Neutrophil (primary cell): ENCODE measurements around the gene RANBP3L.

Source experiments
- H3K27ac ChIP-seq: fragments of 200-600 bp; sonication (generic); 2 replicates; pipeline ENCODE4 v1.5.1; 2016; ENCODE audit warnings: mild to moderate bottlenecking, moderate library complexity
- H3K27me3 ChIP-seq: fragments of 200-600 bp; sonication (generic); 2 replicates; pipeline ENCODE4 v1.6.0; 2016; ENCODE audit warnings: mild to moderate bottlenecking
- H3K36me3 ChIP-seq: fragments of 200-600 bp; sonication (generic); 2 replicates; pipeline ENCODE4 v1.5.1; 2017
- H3K4me1 ChIP-seq, 2 experiments: fragments of 200-600 bp in 1 of 2; sonication (generic) in 1 of 2; 1 replicate in 1 of 2; 2 replicates in 1 of 2; pipeline versions ENCODE4 v1.5.1 to v1.6.1; 2013 to 2016; ENCODE audit warnings: low read depth in 1 of 2, low read length in 1 of 2, mild to moderate bottlenecking in 1 of 2, moderate library complexity in 1 of 2; ENCODE audit not compliant: control insufficient read depth in 1 of 2, insufficient read depth in 1 of 2
- H3K4me3 ChIP-seq, 2 experiments: fragments of 200-600 bp in 1 of 2; sonication (generic) in 1 of 2; 1 replicate in 1 of 2; 2 replicates in 1 of 2; pipeline ENCODE4 v1.5.1; 2013 to 2016; ENCODE audit warnings: low read depth in 1 of 2, low read length in 1 of 2, mild to moderate bottlenecking in 1 of 2, moderate library complexity in 1 of 2
- H3K9me3 ChIP-seq: fragments of 200-600 bp; sonication (generic); 2 replicates; pipeline ENCODE4 v1.5.1; 2016
- CTCF ChIP-seq: fragments of 200-600 bp; sonication (generic); IDR thresholded peaks from 2 replicates; pipeline ENCODE4 v1.5.1; 2016; ENCODE audit warnings: antibody characterized with exemption

The RANBP3L gene

DNA sequence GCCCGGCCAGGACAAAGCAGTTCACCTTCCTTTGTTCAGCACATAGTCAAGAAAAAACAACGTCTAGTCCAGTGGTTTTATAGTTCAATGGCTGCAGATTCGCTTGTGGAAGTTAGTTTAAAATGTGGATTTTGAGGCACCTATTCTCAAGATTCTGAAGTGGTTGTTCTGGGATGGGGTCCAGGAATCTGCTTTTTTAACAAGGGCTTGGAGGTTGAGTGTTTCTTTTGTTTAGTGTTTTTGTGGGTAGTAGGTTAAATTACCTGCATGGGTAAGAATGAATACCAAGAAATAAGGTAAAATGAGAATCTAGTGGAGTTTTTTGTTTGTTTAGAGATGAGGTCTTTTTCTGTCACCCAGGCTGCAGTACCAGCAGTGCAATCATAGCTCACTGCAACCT lies 31.5 kb downstream of the RANBP3L start:
- Histone ChIP-seq H3K9me3 (no peaks in the 10 kb centered on the region), H3K36me3 (no peaks in the 10 kb centered on the region), H3K4me3 (no peak overlapping the region), H3K27ac (no peak overlapping the region), H3K4me1 (peaks cover 0 to 9% of the 10 kb centered on the region in 2 experiments), H3K27me3 (no peaks in the 10 kb centered on the region)
- no peak for TF ChIP-seq CTCF

DNA sequence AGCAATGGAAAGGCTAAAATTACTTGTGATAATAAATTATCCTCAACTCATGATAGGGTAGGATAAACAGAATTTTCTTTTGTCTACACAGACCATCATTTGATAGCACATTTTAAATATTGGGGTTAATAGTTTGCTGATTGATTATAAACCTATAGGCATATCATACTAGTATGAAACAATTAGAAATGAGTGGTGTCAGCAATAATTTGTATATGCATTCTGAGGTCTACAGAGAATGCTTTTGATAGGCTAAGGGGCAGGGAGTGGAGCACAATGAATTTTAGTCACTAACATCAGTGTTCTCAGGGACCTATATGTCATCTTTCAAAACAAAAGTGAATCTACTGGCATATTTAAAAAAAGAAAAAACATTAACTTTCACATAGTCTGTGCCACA lies 32.2 kb downstream of the RANBP3L start:
- Histone ChIP-seq H3K9me3 (no peaks in the 10 kb centered on the region), H3K4me1 (peaks cover 0 to 9% of the 10 kb centered on the region in 2 experiments), H3K36me3 (no peaks in the 10 kb centered on the region), H3K27ac (no peak overlapping the region), H3K4me3 (no peak overlapping the region), H3K27me3 (no peaks in the 10 kb centered on the region)
- no peak for TF ChIP-seq CTCF

DNA sequence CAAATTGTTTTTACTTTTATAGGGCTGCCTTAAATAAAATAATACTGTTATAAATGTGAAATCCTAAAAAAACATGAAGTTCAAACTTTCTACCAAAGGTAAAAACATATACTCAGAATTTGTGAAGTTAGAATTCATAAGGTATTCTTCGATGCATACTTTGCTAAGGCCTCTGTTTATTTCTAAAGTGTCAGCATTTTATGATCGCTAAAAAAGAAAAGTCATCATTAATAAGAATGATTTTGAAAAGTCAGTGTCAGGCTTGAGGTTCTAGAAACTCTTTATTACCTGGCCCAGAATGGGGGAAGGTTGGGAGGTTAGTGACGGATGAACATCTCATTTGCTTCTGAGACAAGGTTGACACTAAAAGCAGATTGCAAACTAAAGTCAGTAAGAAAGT lies 33.8 kb downstream of the RANBP3L start:
- Histone ChIP-seq H3K27ac (no peak overlapping the region), H3K9me3 (no peaks in the 10 kb centered on the region), H3K4me3 (no peak overlapping the region), H3K36me3 (no peaks in the 10 kb centered on the region), H3K4me1 (no peaks in the 10 kb centered on the region), H3K27me3 (no peaks in the 10 kb centered on the region)
- no peak for TF ChIP-seq CTCF

DNA sequence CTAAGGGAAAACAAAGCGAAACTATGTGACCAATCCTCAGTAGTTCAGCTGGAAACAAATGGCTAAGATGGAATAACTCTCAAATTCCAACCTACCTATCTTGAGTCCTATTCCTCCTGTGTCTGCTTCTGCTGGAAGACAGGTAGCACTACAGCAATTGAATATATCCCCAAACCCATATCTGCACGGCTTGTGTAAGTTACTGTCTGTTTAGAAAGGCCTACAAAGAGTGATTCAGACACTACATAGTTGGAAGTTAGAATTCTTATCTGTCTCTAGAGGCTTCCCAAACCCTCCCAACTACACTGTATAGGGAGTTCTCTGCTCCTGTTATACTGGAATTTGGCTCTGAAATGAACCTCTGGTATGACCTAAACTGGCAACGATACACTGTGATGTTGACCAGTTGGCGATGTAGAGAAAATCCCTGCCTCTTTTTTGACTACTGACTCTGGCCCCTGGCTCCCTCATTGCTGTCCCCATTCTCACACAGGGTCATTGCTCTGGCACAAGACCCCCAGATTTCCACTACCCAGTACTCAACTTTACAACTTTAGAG lies 37.4 kb downstream of the RANBP3L start:
- H3K9me3 ChIP-seq: no peaks in the 10 kb centered on the region
- no peak overlapping the region for H3K27ac ChIP-seq
- H3K4me3 ChIP-seq: no peak overlapping the region
- no peaks in the 10 kb centered on the region for H3K4me1 ChIP-seq
- no peaks in the 10 kb centered on the region for H3K36me3 ChIP-seq
- no peaks in the 10 kb centered on the region for H3K27me3 ChIP-seq
- no peak for TF ChIP-seq CTCF

DNA sequence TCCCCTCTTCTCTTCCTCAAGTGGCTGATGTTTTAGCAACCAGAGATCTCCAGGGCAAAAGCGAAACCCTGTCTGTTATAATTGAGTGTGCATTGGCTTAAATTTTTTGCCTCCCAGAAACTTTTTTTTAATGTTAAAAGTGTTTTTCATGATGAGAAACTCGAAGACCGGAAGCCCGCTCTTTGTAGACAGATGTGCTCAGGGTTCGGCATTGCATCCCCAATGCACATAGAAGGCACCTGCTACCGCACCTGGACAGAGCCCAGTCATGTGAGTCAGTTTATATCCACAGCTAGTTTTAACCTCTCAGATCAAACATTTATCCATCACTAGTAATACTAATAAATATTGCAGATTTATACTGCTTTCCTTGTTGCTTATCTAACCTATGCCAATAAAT lies 40.5 kb downstream of the RANBP3L start:
- no peak for TF ChIP-seq CTCF

GRCh38 chr5:36253575-36253974 lies 48.1 kb downstream of the RANBP3L start:
- H3K27me3 ChIP-seq: no peaks in the 10 kb centered on the region
- H3K36me3 ChIP-seq: no peaks in the 10 kb centered on the region
- H3K4me3 ChIP-seq: no peak overlapping the region
- no peak overlapping the region for H3K27ac ChIP-seq
- no peaks in the 10 kb centered on the region for H3K9me3 ChIP-seq
- no peaks in the 10 kb centered on the region for H3K4me1 ChIP-seq
- TF ChIP-seq CTCF: no peak

More for the DNA sequence above, 40.5 kb downstream of the RANBP3L start:
- no peak overlapping the region for H3K27ac ChIP-seq
- no peaks in the 10 kb centered on the region for H3K27me3 ChIP-seq
- H3K9me3 ChIP-seq: no peaks in the 10 kb centered on the region
- no peaks in the 10 kb centered on the region for H3K36me3 ChIP-seq
- no peaks in the 10 kb centered on the region for H3K4me1 ChIP-seq
- no peak overlapping the region for H3K4me3 ChIP-seq
